Uterus (tissue), 4 donors: ENCODE measurements around the gene ECT2L. TPM values are rescaled to one million over a fixed set of nuclear protein-coding genes. Genes with fewer than 3 reads are reported as not detected.

ENCODE experiments used
- DNase-seq, 2 donors: peaks; one replicate each; pipeline ENCODE4 v3.0.0-alpha.2; 2019 to 2020
- H3K27ac ChIP-seq, 2 donors: fragments of 200-600 bp; sonication (generic); 1 replicate in 1 of 2; 2 replicates in 1 of 2; pipeline ENCODE4 v1.5.1; 2016 to 2018
- H3K27me3 ChIP-seq, 2 donors: fragments of 200-600 bp; sonication (generic); one replicate each; pipeline ENCODE4 v1.5.1; 2018 to 2019; ENCODE audit warnings: control low read depth in 1 of 2
- H3K36me3 ChIP-seq, 2 donors: fragments of 200-600 bp; sonication (generic); one replicate each; pipeline ENCODE4 v1.5.1; 2019; ENCODE audit warnings: control low read depth in 1 of 2
- H3K4me1 ChIP-seq, 2 donors: fragments of 200-600 bp; sonication (generic); one replicate each; pipeline ENCODE4 v1.5.1; 2018 to 2019; ENCODE audit warnings: control low read depth in 1 of 2
- H3K4me3 ChIP-seq, 2 donors: fragments of 200-600 bp; sonication (generic); 1 replicate in 1 of 2; 2 replicates in 1 of 2; pipeline ENCODE4 v1.5.1; 2018 to 2019; ENCODE audit warnings: mild to moderate bottlenecking in 1 of 2
- H3K9me3 ChIP-seq, 2 donors: fragments of 200-600 bp; sonication (generic); one replicate each; pipeline ENCODE4 v1.5.1; 2019; ENCODE audit warnings: control low read depth in 1 of 2
- POLR2A ChIP-seq, 2 donors: fragments of 450-650 bp; IDR thresholded peaks; one replicate each; pipeline ENCODE4 v1.6.1; 2016; ENCODE audit warnings: antibody characterized with exemption in 2 of 2, mild to moderate bottlenecking in 1 of 2, moderate library complexity in 1 of 2
- intact Hi-C: fragments of 100-400 bp; cut with DNase I; formaldehyde crosslinking; loops from one replicate; pipeline ENCODE4 v1.15.1; 2023; ENCODE audit warnings: low total_unique reads
- total RNA-seq, 4 donors: library from RNA; depleted of rRNA in 3 of 4; stranded (reverse); fragments of >200 nt in 3 of 4; gene quantifications; one replicate each; pipeline versions ENCODE4 v1.1.0 to v1.2.4, GENCODE V29; 2014 to 2023
- TF ChIP-seq, protein P1 (sequence below), 4 experiments: fragments of 200-600 bp in 2 of 4; fragments of 450-650 bp in 2 of 4; sonication (generic) in 2 of 4; IDR thresholded peaks; one replicate each; pipeline ENCODE4 v1.5.1; 2016 to 2019; ENCODE audit warnings: antibody characterized with exemption in 4 of 4, mild to moderate bottlenecking in 2 of 4, moderate library complexity in 1 of 4
- donor health status: DM: yes; HTN: yes; CAD: no.

ECT2L gene
- total RNA-seq, 4 donors from 2014 or later: 0.51 to 1.5 (median 0.99) TPM

GRCh38 chr6:138864343-138864890 lies 68.5 kb downstream of the ECT2L start:
- H3K9me3 ChIP-seq: no peaks in the 10 kb centered on the region

GRCh38 chr6:138865480-138866109 lies 69.7 kb downstream of the ECT2L start:
- intact Hi-C loops: no loop called here
- DNase-seq: no peak
- TF ChIP-seq, protein P1, sequence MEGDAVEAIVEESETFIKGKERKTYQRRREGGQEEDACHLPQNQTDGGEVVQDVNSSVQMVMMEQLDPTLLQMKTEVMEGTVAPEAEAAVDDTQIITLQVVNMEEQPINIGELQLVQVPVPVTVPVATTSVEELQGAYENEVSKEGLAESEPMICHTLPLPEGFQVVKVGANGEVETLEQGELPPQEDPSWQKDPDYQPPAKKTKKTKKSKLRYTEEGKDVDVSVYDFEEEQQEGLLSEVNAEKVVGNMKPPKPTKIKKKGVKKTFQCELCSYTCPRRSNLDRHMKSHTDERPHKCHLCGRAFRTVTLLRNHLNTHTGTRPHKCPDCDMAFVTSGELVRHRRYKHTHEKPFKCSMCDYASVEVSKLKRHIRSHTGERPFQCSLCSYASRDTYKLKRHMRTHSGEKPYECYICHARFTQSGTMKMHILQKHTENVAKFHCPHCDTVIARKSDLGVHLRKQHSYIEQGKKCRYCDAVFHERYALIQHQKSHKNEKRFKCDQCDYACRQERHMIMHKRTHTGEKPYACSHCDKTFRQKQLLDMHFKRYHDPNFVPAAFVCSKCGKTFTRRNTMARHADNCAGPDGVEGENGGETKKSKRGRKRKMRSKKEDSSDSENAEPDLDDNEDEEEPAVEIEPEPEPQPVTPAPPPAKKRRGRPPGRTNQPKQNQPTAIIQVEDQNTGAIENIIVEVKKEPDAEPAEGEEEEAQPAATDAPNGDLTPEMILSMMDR (IDR thresholded peaks at IDR 0.05): no peak
- no peak for TF ChIP-seq POLR2A (IDR thresholded peaks at IDR 0.05)
- Histone ChIP-seq H3K4me3 (no peak overlapping the region), H3K27me3 (no peaks in the 10 kb centered on the region), H3K36me3 (no peaks in the 10 kb centered on the region), H3K27ac (no peak overlapping the region), H3K9me3 (no peaks in the 10 kb centered on the region), H3K4me1 (peaks cover 0 to 5% of the 10 kb centered on the region in 2 donors)

More at GRCh38 chr6:138864343-138864890, 68.5 kb downstream of the ECT2L start:
- intact Hi-C loops: no loop called here
- TF ChIP-seq, protein P1 (IDR thresholded peaks at IDR 0.05): no peak
- TF ChIP-seq POLR2A (IDR thresholded peaks at IDR 0.05): no peak
- Histone ChIP-seq H3K27ac (peak overlapping the region in 1 of 2 donors; percentile 35), H3K36me3 (no peaks in the 10 kb centered on the region), H3K4me1 (peaks cover 0 to 5% of the 10 kb centered on the region in 2 donors), H3K27me3 (no peaks in the 10 kb centered on the region), H3K4me3 (no peak overlapping the region)
- no peak for DNase-seq

DNA sequence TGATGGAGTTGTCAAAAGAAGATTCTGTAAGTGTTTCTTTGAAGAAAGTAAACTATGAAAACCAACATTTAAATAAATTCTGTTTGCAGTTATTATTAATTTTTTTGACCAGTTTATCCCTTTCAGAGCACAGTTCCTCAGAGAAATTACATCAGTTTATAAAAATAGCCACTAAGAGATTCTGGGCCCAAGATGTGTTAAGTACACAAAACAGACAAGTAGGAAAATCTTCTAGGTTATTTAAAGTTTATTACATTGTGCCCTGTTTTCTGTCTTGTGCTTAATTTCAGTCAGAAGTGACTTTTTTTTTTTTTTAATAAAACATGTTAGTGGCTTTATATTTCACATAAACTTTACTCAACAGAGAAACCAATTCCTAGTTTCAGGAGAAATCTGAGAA lies 72.3 kb downstream of the ECT2L start:
- DNase-seq: no peak
- intact Hi-C loops: no loop called here
- Histone ChIP-seq H3K9me3 (no peaks in the 10 kb centered on the region), H3K27ac (peak overlapping the region; percentile 74 to 84), H3K27me3 (no peaks in the 10 kb centered on the region), H3K4me1 (peaks cover 0 to 5% of the 10 kb centered on the region in 2 donors), H3K36me3 (no peaks in the 10 kb centered on the region), H3K4me3 (no peak overlapping the region)
- TF ChIP-seq, protein P1 (IDR thresholded peaks at IDR 0.05): no peak
- no peak for TF ChIP-seq POLR2A (IDR thresholded peaks at IDR 0.05)

- Histone ChIP-seq H3K9me3 (no peaks in the 10 kb centered on the region), H3K4me3 (no peak overlapping the region), H3K4me1 (peaks cover 0 to 5% of the 10 kb centered on the region in 2 donors), H3K36me3 (no peaks in the 10 kb centered on the region), H3K27ac (peak overlapping the region; percentile 74 to 84), H3K27me3 (no peaks in the 10 kb centered on the region)
- DNase-seq: peak; percentile 38 to 50
- intact Hi-C loops: no loop called here
- TF ChIP-seq, protein P1 (IDR thresholded peaks at IDR 0.05): no peak
- no peak for TF ChIP-seq POLR2A (IDR thresholded peaks at IDR 0.05)
Measured at GRCh38 chr6:138869398-138869797, 73.5 kb downstream of the ECT2L start.

DNA sequence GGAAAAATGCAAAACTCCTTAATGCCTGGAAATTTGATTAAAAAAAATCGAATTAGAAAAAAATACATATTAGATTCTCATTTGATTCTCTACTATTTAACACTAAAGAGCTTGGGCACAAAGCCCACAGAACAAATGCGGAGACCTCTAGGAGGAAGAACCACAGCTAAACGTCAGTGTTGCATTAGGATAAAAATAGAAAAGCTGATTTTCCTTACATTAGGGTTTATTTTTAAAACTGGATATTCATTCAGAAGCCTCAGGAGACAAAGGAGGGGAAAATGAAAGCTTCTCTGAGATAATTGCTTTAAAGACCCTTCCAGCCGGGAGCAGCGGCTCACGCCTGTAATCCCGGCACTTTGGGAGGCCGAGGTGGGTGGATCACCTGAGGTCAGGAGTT lies 77.3 kb downstream of the ECT2L start:
- H3K4me3 ChIP-seq: no peak overlapping the region
- no peaks in the 10 kb centered on the region for H3K9me3 ChIP-seq
- no peak for DNase-seq
- no peaks in the 10 kb centered on the region for H3K27me3 ChIP-seq
- no peak overlapping the region for H3K27ac ChIP-seq
- no peaks in the 10 kb centered on the region for H3K36me3 ChIP-seq
- TF ChIP-seq POLR2A (IDR thresholded peaks at IDR 0.05): no peak
- TF ChIP-seq, protein P1 (IDR thresholded peaks at IDR 0.05): no peak
- peaks cover 0 to 5% of the 10 kb centered on the region in 2 donors for H3K4me1 ChIP-seq
- intact Hi-C loops: no loop called here
